LNCaP clone FGC (cell line): ENCODE results near the gene DYRK1B.
"Not testable (repeated sequence)": the region's sequence is repeated elsewhere in the genome, so short reads cannot be mapped to it uniquely, and the experiment has no call there.

Experiments
- DNase-seq: peaks from one replicate; pipeline ENCODE4 v3.0.0-alpha.2; 2011; ENCODE audit warnings: low read depth
- H3K4me3 ChIP-seq: 2 replicates; pipeline ENCODE4 v1.5.1; 2011; ENCODE audit warnings: mild to moderate bottlenecking, low read depth, low read length, control low read depth
- CTCF ChIP-seq: IDR thresholded peaks from 2 replicates; pipeline ENCODE4 v1.5.1; 2012; ENCODE audit warnings: mild to moderate bottlenecking; ENCODE audit not compliant: control insufficient read depth, insufficient read depth; ENCODE audit errors: extremely low read depth

DYRK1B gene

GRCh38 chr19:39816287-39817048 is 17.5 kb downstream of the DYRK1B start:
- no peak for TF ChIP-seq CTCF
- H3K4me3 ChIP-seq = no peak overlapping the region
- no peak for DNase-seq

GRCh38 chr19:39814595-39814994 is 19.4 kb downstream of the DYRK1B start:
- H3K4me3 ChIP-seq = no peak overlapping the region
- no peak for DNase-seq
- TF ChIP-seq CTCF = no peak

GRCh38 chr19:39814111-39814510 is 19.9 kb downstream of the DYRK1B start:
- DNase-seq, H3K4me3 ChIP-seq: not testable (repeated sequence)

- H3K4me3 ChIP-seq = no peak overlapping the region
- DNase-seq = no peak
- no peak for TF ChIP-seq CTCF
Measured at GRCh38 chr19:39813264-39813993, 20.5 kb downstream of the DYRK1B start.

- TF ChIP-seq CTCF = no peak
- DNase-seq = no peak
Measured at GRCh38 chr19:39811064-39811463, 22.9 kb downstream of the DYRK1B start.

GRCh38 chr19:39810424-39810823 is 23.5 kb downstream of the DYRK1B start:
- no peak for DNase-seq
- no peak for TF ChIP-seq CTCF
- H3K4me3 ChIP-seq = no peak overlapping the region

More at GRCh38 chr19:39811064-39811463, 22.9 kb downstream of the DYRK1B start:
- H3K4me3 ChIP-seq = no peak overlapping the region

- TF ChIP-seq CTCF = no peak
- H3K4me3 ChIP-seq = no peak overlapping the region
Measured at GRCh38 chr19:39809368-39809767, 24.6 kb downstream of the DYRK1B start.

GRCh38 chr19:39808688-39809087 is 25.3 kb downstream of the DYRK1B start:
- DNase-seq, H3K4me3 ChIP-seq: not testable (repeated sequence)

More at GRCh38 chr19:39809368-39809767, 24.6 kb downstream of the DYRK1B start:
- no peak for DNase-seq
